Activated naive CD8-positive, alpha-beta T cell (primary cell): ENCODE results near the gene HERPUD2.

ENCODE experiments used
- H3K27ac Mint-ChIP-seq: one replicate; pipeline ENCODE4 v1.8.0; 2021; ENCODE audit warnings: mixed read lengths
- H3K27me3 Mint-ChIP-seq: one replicate; pipeline ENCODE4 v1.8.0; 2021; ENCODE audit warnings: mixed read lengths
- H3K36me3 Mint-ChIP-seq: one replicate; pipeline ENCODE4 v1.8.0; 2021; ENCODE audit warnings: mixed read lengths
- H3K4me1 Mint-ChIP-seq: one replicate; pipeline ENCODE4 v1.8.0; 2021; ENCODE audit warnings: low read depth, mixed read lengths
- H3K4me3 Mint-ChIP-seq: one replicate; pipeline ENCODE4 v1.8.0; 2021; ENCODE audit warnings: mild to moderate bottlenecking, mixed read lengths
- H3K9me3 Mint-ChIP-seq: one replicate; pipeline ENCODE4 v1.8.0; 2021; ENCODE audit warnings: low read depth, mixed read lengths

HERPUD2 gene

GRCh38 chr7:35694784-35695472 is at the start of gene HERPUD2:
Gene HERPUD2 (minus strand): TSS chr7:35695135. CDS start chr7:35694330, 805 bp downstream.
- H3K4me3 Mint-ChIP-seq = peak within 1 kb of the TSS; percentile 98
- no peaks in the 10 kb centered on the region for H3K9me3 Mint-ChIP-seq
- H3K27me3 Mint-ChIP-seq = no peaks in the 10 kb centered on the region
- peaks cover 61% of the 10 kb centered on the region for H3K4me1 Mint-ChIP-seq
- peak within 1 kb of the TSS; percentile 99 for H3K27ac Mint-ChIP-seq
- H3K36me3 Mint-ChIP-seq = peaks cover 16% of the 10 kb centered on the region

GRCh38 chr7:35738889-35739288 is 44.0 kb upstream of the HERPUD2 start:
- Mint-ChIP-seq H3K27me3 (no peaks in the 10 kb centered on the region), H3K4me3 (no peak overlapping the region), H3K27ac (no peak overlapping the region), H3K36me3 (peaks cover 4% of the 10 kb centered on the region), H3K4me1 (no peaks in the 10 kb centered on the region), H3K9me3 (no peaks in the 10 kb centered on the region)

- Mint-ChIP-seq H3K4me3 (no peak overlapping the region), H3K27me3 (no peaks in the 10 kb centered on the region), H3K27ac (no peak overlapping the region), H3K9me3 (no peaks in the 10 kb centered on the region), H3K36me3 (no peaks in the 10 kb centered on the region), H3K4me1 (no peaks in the 10 kb centered on the region)
These were observed 41.8 kb upstream of the HERPUD2 start for GRCh38 chr7:35736725-35737124.

- Mint-ChIP-seq H3K27ac (no peak overlapping the region), H3K4me3 (no peak overlapping the region), H3K4me1 (peaks cover 2% of the 10 kb centered on the region), H3K9me3 (no peaks in the 10 kb centered on the region), H3K36me3 (no peaks in the 10 kb centered on the region), H3K27me3 (no peaks in the 10 kb centered on the region)
These were observed 40.5 kb upstream of the HERPUD2 start for GRCh38 chr7:35735396-35735795.

GRCh38 chr7:35734001-35734483 is 39.1 kb upstream of the HERPUD2 start:
- peaks cover 16% of the 10 kb centered on the region for H3K4me1 Mint-ChIP-seq
- H3K27me3 Mint-ChIP-seq = no peaks in the 10 kb centered on the region
- H3K27ac Mint-ChIP-seq = no peak overlapping the region
- H3K36me3 Mint-ChIP-seq = no peaks in the 10 kb centered on the region
- no peaks in the 10 kb centered on the region for H3K9me3 Mint-ChIP-seq
- no peak overlapping the region for H3K4me3 Mint-ChIP-seq

- H3K27ac Mint-ChIP-seq = no peak overlapping the region
- no peaks in the 10 kb centered on the region for H3K27me3 Mint-ChIP-seq
- no peak overlapping the region for H3K4me3 Mint-ChIP-seq
- H3K9me3 Mint-ChIP-seq = no peaks in the 10 kb centered on the region
- H3K36me3 Mint-ChIP-seq = no peaks in the 10 kb centered on the region
- peaks cover 40% of the 10 kb centered on the region for H3K4me1 Mint-ChIP-seq
These were observed 36.4 kb upstream of the HERPUD2 start for GRCh38 chr7:35731349-35731748.

GRCh38 chr7:35729061-35729783 is 34.3 kb upstream of the HERPUD2 start:
- peaks cover 57% of the 10 kb centered on the region for H3K4me1 Mint-ChIP-seq
- H3K36me3 Mint-ChIP-seq = no peaks in the 10 kb centered on the region
- no peaks in the 10 kb centered on the region for H3K9me3 Mint-ChIP-seq
- H3K4me3 Mint-ChIP-seq = peak overlapping the region; percentile 53
- no peaks in the 10 kb centered on the region for H3K27me3 Mint-ChIP-seq
- peak overlapping the region; percentile 23 for H3K27ac Mint-ChIP-seq

GRCh38 chr7:35728412-35729060 is 33.6 kb upstream of the HERPUD2 start:
- Mint-ChIP-seq H3K4me3 (peak overlapping the region; percentile 53), H3K9me3 (no peaks in the 10 kb centered on the region)

GRCh38 chr7:35727571-35727970 is 32.6 kb upstream of the HERPUD2 start:
- Mint-ChIP-seq H3K4me3 (no peak overlapping the region), H3K27ac (peak overlapping the region; percentile 46), H3K27me3 (no peaks in the 10 kb centered on the region), H3K36me3 (peaks cover 2% of the 10 kb centered on the region), H3K4me1 (peaks cover 73% of the 10 kb centered on the region), H3K9me3 (no peaks in the 10 kb centered on the region)

More at GRCh38 chr7:35728412-35729060, 33.6 kb upstream of the HERPUD2 start:
- H3K27ac Mint-ChIP-seq = peak overlapping the region; percentile 36
- no peaks in the 10 kb centered on the region for H3K36me3 Mint-ChIP-seq
- no peaks in the 10 kb centered on the region for H3K27me3 Mint-ChIP-seq
- H3K4me1 Mint-ChIP-seq = peaks cover 63% of the 10 kb centered on the region

GRCh38 chr7:35726654-35727053 is 31.7 kb upstream of the HERPUD2 start:
- no peak overlapping the region for H3K27ac Mint-ChIP-seq
- H3K36me3 Mint-ChIP-seq = peaks cover 2% of the 10 kb centered on the region
- no peaks in the 10 kb centered on the region for H3K9me3 Mint-ChIP-seq
- H3K4me3 Mint-ChIP-seq = no peak overlapping the region
- H3K27me3 Mint-ChIP-seq = no peaks in the 10 kb centered on the region
- H3K4me1 Mint-ChIP-seq = peaks cover 82% of the 10 kb centered on the region

- H3K4me1 Mint-ChIP-seq = peaks cover 81% of the 10 kb centered on the region
- H3K9me3 Mint-ChIP-seq = no peaks in the 10 kb centered on the region
- peaks cover 2% of the 10 kb centered on the region for H3K36me3 Mint-ChIP-seq
- H3K27me3 Mint-ChIP-seq = no peaks in the 10 kb centered on the region
- peak overlapping the region; percentile 76 for H3K4me3 Mint-ChIP-seq
- H3K27ac Mint-ChIP-seq = peak overlapping the region; percentile 92
These were observed 30.3 kb upstream of the HERPUD2 start for GRCh38 chr7:35725280-35725680.

GRCh38 chr7:35723011-35723410 is 28.1 kb upstream of the HERPUD2 start:
- Mint-ChIP-seq H3K9me3 (no peaks in the 10 kb centered on the region), H3K27me3 (no peaks in the 10 kb centered on the region), H3K4me3 (peak overlapping the region; percentile 72), H3K36me3 (peaks cover 2% of the 10 kb centered on the region), H3K27ac (peak overlapping the region; percentile 98), H3K4me1 (peaks cover 58% of the 10 kb centered on the region)

- no peaks in the 10 kb centered on the region for H3K27me3 Mint-ChIP-seq
- peaks cover 52% of the 10 kb centered on the region for H3K4me1 Mint-ChIP-seq
- H3K9me3 Mint-ChIP-seq = no peaks in the 10 kb centered on the region
- H3K27ac Mint-ChIP-seq = peak overlapping the region; percentile 98
- H3K36me3 Mint-ChIP-seq = peaks cover 2% of the 10 kb centered on the region
- peak overlapping the region; percentile 72 for H3K4me3 Mint-ChIP-seq
These were observed 27.3 kb upstream of the HERPUD2 start for GRCh38 chr7:35722054-35722849.

- Mint-ChIP-seq H3K4me1 (peaks cover 44% of the 10 kb centered on the region), H3K4me3 (no peak overlapping the region), H3K27me3 (no peaks in the 10 kb centered on the region), H3K36me3 (peaks cover 2% of the 10 kb centered on the region), H3K27ac (peak overlapping the region; percentile 29), H3K9me3 (no peaks in the 10 kb centered on the region)
These were observed 26.4 kb upstream of the HERPUD2 start for GRCh38 chr7:35721288-35721687.
